KMS-11 (cell line): ENCODE results near the gene KCND2.

ENCODE experiments used
- H2AFZ ChIP-seq: fragments of 200-600 bp; sonication (generic); 2 replicates; pipeline ENCODE4 v1.6.1; 2016; ENCODE audit warnings: antibody characterized with exemption, mixed run types, low read depth
- H3K27ac ChIP-seq: fragments of 200-600 bp; sonication (generic); 2 replicates; pipeline ENCODE4 v1.6.1; 2016; ENCODE audit warnings: mild to moderate bottlenecking, mixed run types
- H3K27me3 ChIP-seq: fragments of 200-600 bp; sonication (generic); 2 replicates; pipeline ENCODE4 v1.6.1; 2017; ENCODE audit warnings: mild to moderate bottlenecking, low read depth, mixed run types, moderate library complexity; ENCODE audit not compliant: insufficient read depth
- H3K36me3 ChIP-seq: fragments of 200-600 bp; sonication (generic); 2 replicates; pipeline ENCODE4 v1.6.1; 2017; ENCODE audit warnings: mild to moderate bottlenecking, mixed run types; ENCODE audit not compliant: insufficient read depth
- H3K4me1 ChIP-seq: fragments of 200-600 bp; sonication (generic); 2 replicates; pipeline ENCODE4 v1.6.1; 2016; ENCODE audit warnings: mild to moderate bottlenecking, low read depth, mixed run types; ENCODE audit not compliant: poor library complexity, severe bottlenecking
- H3K4me2 ChIP-seq: fragments of 200-600 bp; sonication (generic); 2 replicates; pipeline ENCODE4 v1.7.0; 2016; ENCODE audit warnings: mild to moderate bottlenecking, mixed run types
- H3K4me3 ChIP-seq: fragments of 200-600 bp; sonication (generic); IDR thresholded peaks from 2 replicates; pipeline ENCODE4 v1.6.1; 2017; ENCODE audit warnings: low read depth, low read length, mixed read lengths; ENCODE audit not compliant: insufficient read depth
- H3K79me2 ChIP-seq: fragments of 200-600 bp; sonication (generic); 2 replicates; pipeline ENCODE4 v1.6.1; 2016; ENCODE audit warnings: low read depth, mixed run types; ENCODE audit not compliant: insufficient read depth
- H3K9ac ChIP-seq: fragments of 200-600 bp; sonication (generic); 2 replicates; pipeline ENCODE4 v1.6.1; 2016; ENCODE audit warnings: mild to moderate bottlenecking, mixed run types
- H4K20me1 ChIP-seq: fragments of 200-600 bp; sonication (generic); 2 replicates; pipeline ENCODE4 v1.6.1; 2016; ENCODE audit warnings: mild to moderate bottlenecking, mixed run types; ENCODE audit not compliant: insufficient read depth
- TF ChIP-seq, protein P1 (sequence below): fragments of 200-600 bp; sonication (generic); conservative IDR thresholded peaks from 2 replicates; pipeline ENCODE4 v1.6.1; 2017; ENCODE audit warnings: low read depth, mild to moderate bottlenecking, antibody characterized with exemption, low read length, moderate library complexity, mixed read lengths

Gene KCND2

DNA sequence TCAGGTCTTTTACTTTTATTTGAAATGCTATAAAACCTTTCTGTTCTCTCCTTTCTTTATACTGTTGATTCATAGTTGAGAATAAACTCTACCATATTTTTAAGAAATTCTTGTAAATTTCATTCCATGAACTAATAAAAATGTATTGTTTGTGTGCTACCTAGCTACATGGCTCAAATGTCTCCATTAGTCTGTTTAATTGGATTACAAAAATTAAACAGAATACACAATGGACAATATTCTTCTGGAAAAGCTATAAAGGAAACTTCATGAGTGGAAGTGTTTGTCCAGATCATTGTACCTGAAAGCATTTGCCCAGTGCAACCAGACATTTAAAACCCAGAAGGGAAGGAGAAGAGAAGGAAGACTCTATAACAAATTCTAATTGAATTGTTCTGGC, 20.1 kb downstream of the KCND2 start:
- no peaks in the 10 kb centered on the region for H3K4me1 ChIP-seq

DNA sequence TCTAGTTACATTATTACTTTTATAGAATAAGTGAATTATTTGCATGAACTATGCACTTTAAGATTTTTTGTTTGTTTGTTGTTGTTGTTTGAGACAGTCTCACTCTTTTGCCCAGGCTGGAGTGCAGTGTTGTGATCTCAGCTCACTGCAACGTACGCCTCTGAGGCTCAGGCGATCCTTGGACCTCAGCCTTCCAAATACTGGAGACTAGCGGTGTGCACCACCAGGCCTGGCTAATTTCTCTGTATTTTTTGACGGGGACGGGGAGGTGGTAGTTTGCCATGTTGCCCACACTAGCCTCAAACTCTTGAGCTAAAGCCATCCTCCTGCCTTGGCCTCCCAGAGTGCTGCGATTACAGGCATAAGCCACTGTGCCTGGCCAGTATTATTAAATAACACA, 29.2 kb downstream of the KCND2 start:
- no peaks in the 10 kb centered on the region for H3K4me1 ChIP-seq
- H3K27ac ChIP-seq, result no peak overlapping the region
- H3K36me3 ChIP-seq, result no peaks in the 10 kb centered on the region
- no peak overlapping the region for H3K4me2 ChIP-seq
- no peak overlapping the region for H3K9ac ChIP-seq
- TF ChIP-seq, protein P1, sequence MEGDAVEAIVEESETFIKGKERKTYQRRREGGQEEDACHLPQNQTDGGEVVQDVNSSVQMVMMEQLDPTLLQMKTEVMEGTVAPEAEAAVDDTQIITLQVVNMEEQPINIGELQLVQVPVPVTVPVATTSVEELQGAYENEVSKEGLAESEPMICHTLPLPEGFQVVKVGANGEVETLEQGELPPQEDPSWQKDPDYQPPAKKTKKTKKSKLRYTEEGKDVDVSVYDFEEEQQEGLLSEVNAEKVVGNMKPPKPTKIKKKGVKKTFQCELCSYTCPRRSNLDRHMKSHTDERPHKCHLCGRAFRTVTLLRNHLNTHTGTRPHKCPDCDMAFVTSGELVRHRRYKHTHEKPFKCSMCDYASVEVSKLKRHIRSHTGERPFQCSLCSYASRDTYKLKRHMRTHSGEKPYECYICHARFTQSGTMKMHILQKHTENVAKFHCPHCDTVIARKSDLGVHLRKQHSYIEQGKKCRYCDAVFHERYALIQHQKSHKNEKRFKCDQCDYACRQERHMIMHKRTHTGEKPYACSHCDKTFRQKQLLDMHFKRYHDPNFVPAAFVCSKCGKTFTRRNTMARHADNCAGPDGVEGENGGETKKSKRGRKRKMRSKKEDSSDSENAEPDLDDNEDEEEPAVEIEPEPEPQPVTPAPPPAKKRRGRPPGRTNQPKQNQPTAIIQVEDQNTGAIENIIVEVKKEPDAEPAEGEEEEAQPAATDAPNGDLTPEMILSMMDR, result no peak
- H4K20me1 ChIP-seq, result no peaks in the 10 kb centered on the region
- no peak overlapping the region for H3K4me3 ChIP-seq
- H2AFZ ChIP-seq, result no peak overlapping the region
- no peaks in the 10 kb centered on the region for H3K27me3 ChIP-seq
- H3K79me2 ChIP-seq, result no peaks in the 10 kb centered on the region

More for the DNA sequence above, 20.1 kb downstream of the KCND2 start:
- no peak overlapping the region for H3K4me3 ChIP-seq
- H3K9ac ChIP-seq, result no peak overlapping the region
- no peaks in the 10 kb centered on the region for H3K27me3 ChIP-seq
- no peak overlapping the region for H3K4me2 ChIP-seq
- TF ChIP-seq, protein P1, result no peak
- no peak overlapping the region for H3K27ac ChIP-seq
- H3K79me2 ChIP-seq, result no peaks in the 10 kb centered on the region
- no peaks in the 10 kb centered on the region for H3K36me3 ChIP-seq
- no peak overlapping the region for H2AFZ ChIP-seq
- no peaks in the 10 kb centered on the region for H4K20me1 ChIP-seq

DNA sequence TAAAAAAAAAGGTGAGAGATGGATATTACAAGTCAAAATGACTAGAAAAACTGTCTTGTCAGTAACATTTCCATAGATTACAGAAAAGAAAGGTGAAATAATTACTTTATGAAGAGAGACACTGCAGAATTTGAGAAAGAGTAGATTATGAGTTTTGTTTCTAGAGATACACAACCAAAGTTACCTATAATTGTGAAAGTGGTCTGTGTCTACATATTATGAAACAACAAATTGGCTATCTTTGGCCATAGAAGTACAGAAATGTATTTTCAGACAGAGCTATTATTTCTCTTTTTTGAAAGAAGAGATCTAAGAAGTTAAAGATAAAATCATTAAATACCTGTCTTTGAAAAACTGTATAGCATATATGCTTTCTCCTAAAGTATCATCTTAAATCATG, 30.1 kb downstream of the KCND2 start:
- Histone ChIP-seq H3K27me3 (no peaks in the 10 kb centered on the region), H3K4me2 (no peak overlapping the region), H3K9ac (no peak overlapping the region), H3K79me2 (no peaks in the 10 kb centered on the region), H2AFZ (no peak overlapping the region), H3K4me1 (no peaks in the 10 kb centered on the region), H3K4me3 (no peak overlapping the region), H4K20me1 (no peaks in the 10 kb centered on the region), H3K36me3 (no peaks in the 10 kb centered on the region), H3K27ac (no peak overlapping the region)
- TF ChIP-seq, protein P1, result no peak

DNA sequence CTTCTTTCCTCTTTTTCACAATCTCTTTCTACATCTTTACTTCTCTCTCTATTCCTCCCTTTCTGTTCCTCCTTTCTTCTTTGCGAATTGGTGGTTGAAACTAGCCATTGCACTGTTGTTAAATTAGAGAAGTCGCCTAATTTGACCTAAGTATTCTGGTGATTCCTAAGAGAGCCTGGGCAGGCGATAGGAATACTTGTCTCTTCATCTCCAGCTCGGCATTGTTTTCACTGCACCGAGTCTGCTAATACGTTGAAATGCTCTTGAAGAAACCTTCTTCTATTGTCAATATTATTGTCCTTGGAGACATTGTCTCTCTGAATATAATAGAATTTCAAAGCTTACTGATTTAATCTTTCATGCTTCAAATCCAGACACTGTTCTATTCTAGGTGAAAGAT, 31.7 kb downstream of the KCND2 start:
- Histone ChIP-seq H3K4me2 (no peak overlapping the region), H3K4me3 (no peak overlapping the region), H3K36me3 (no peaks in the 10 kb centered on the region), H3K4me1 (no peaks in the 10 kb centered on the region), H4K20me1 (no peaks in the 10 kb centered on the region), H3K79me2 (no peaks in the 10 kb centered on the region), H3K27me3 (no peaks in the 10 kb centered on the region), H2AFZ (no peak overlapping the region), H3K27ac (no peak overlapping the region), H3K9ac (no peak overlapping the region)
- TF ChIP-seq, protein P1, result no peak
